ENCODE measurements around the gene BCL10. TPM values are rescaled to one million over a fixed set of nuclear protein-coding genes. Genes with fewer than 3 reads are reported as not detected.

The BCL10 gene
- total RNA-seq, 1 donor from 2014 or later: 31.3 TPM

GRCh38 chr1:85245456-85245855 is 31.0 kb downstream of the BCL10 start:
- FAIRE-seq (no peak), DNase-seq (ENCODE audit: low read depth) (peak; percentile 72)
- H3K27me3 ChIP-seq (ENCODE audit: control insufficient read depth, insufficient read depth, low read length): no peaks in the 10 kb centered on the region
- no peak for TF ChIP-seq CTCF (IDR thresholded peaks at IDR 0.05; ENCODE audit: insufficient read depth, low read length, severe bottlenecking)
- H3K36me3 ChIP-seq (ENCODE audit: control insufficient read depth, insufficient read depth, low read length): no peaks in the 10 kb centered on the region
- H3K4me3 ChIP-seq (ENCODE audit: low read depth, low read length): no peak overlapping the region

GRCh38 chr1:85244271-85245061 is 32.0 kb downstream of the BCL10 start:
- TF ChIP-seq CTCF (IDR thresholded peaks at IDR 0.05; ENCODE audit: insufficient read depth, low read length, severe bottlenecking): no peak
- DNase-seq (ENCODE audit: low read depth) (no peak), FAIRE-seq (no peak)
- no peaks in the 10 kb centered on the region for H3K27me3 ChIP-seq (ENCODE audit: control insufficient read depth, insufficient read depth, low read length)
- no peak overlapping the region for H3K4me3 ChIP-seq (ENCODE audit: low read depth, low read length)
- no peaks in the 10 kb centered on the region for H3K36me3 ChIP-seq (ENCODE audit: control insufficient read depth, insufficient read depth, low read length)

- FAIRE-seq (no peak), DNase-seq (ENCODE audit: low read depth) (no peak)
- no peak overlapping the region for H3K4me3 ChIP-seq (ENCODE audit: low read depth, low read length)
- H3K27me3 ChIP-seq (ENCODE audit: control insufficient read depth, insufficient read depth, low read length): no peaks in the 10 kb centered on the region
- no peaks in the 10 kb centered on the region for H3K36me3 ChIP-seq (ENCODE audit: control insufficient read depth, insufficient read depth, low read length)
- no peak for TF ChIP-seq CTCF (IDR thresholded peaks at IDR 0.05; ENCODE audit: insufficient read depth, low read length, severe bottlenecking)
These were observed 33.1 kb downstream of the BCL10 start for GRCh38 chr1:85243372-85243771.

- Histone ChIP-seq H3K27me3 (ENCODE audit: control insufficient read depth, insufficient read depth, low read length) (no peaks in the 10 kb centered on the region), H3K4me3 (ENCODE audit: low read depth, low read length) (no peak overlapping the region), H3K36me3 (ENCODE audit: control insufficient read depth, insufficient read depth, low read length) (no peaks in the 10 kb centered on the region)
- DNase-seq (ENCODE audit: low read depth): no peak
- no peak for FAIRE-seq
- no peak for TF ChIP-seq CTCF (IDR thresholded peaks at IDR 0.05; ENCODE audit: insufficient read depth, low read length, severe bottlenecking)
These were observed 35.8 kb downstream of the BCL10 start for GRCh38 chr1:85240643-85241042.

- peak; percentile 36 for TF ChIP-seq CTCF (IDR thresholded peaks at IDR 0.05; ENCODE audit: insufficient read depth, low read length, severe bottlenecking)
- no peak overlapping the region for H3K4me3 ChIP-seq (ENCODE audit: low read depth, low read length)
- DNase-seq (ENCODE audit: low read depth) (peak; percentile 42), FAIRE-seq (no peak)
- H3K36me3 ChIP-seq (ENCODE audit: control insufficient read depth, insufficient read depth, low read length): no peaks in the 10 kb centered on the region
- no peaks in the 10 kb centered on the region for H3K27me3 ChIP-seq (ENCODE audit: control insufficient read depth, insufficient read depth, low read length)
These were observed 36.2 kb downstream of the BCL10 start for GRCh38 chr1:85240174-85240601.

- no peak for TF ChIP-seq CTCF (IDR thresholded peaks at IDR 0.05; ENCODE audit: insufficient read depth, low read length, severe bottlenecking)
- DNase-seq (ENCODE audit: low read depth) (no peak), FAIRE-seq (no peak)
- no peaks in the 10 kb centered on the region for H3K27me3 ChIP-seq (ENCODE audit: control insufficient read depth, insufficient read depth, low read length)
- no peaks in the 10 kb centered on the region for H3K36me3 ChIP-seq (ENCODE audit: control insufficient read depth, insufficient read depth, low read length)
- no peak overlapping the region for H3K4me3 ChIP-seq (ENCODE audit: low read depth, low read length)
These were observed 38.8 kb downstream of the BCL10 start for GRCh38 chr1:85237613-85238012.
